HepG2 (cell line): ENCODE results near the gene CS. TPM values are rescaled to one million over a fixed set of nuclear protein-coding genes. Genes with fewer than 3 reads are reported as not detected.
A peak's percentile ranks its signal among the peaks of the same experiment; 100 is the strongest.

ENCODE experiments used
- CBX2 ChIP-seq, 2 experiments: fragments of 200-600 bp in 1 of 2; sonication (generic); formaldehyde crosslinking in 1 of 2; IDR thresholded peaks; 2 replicates each; pipeline versions ENCODE4 v1.7.0 to v1.8.1; 2018 to 2022; ENCODE audit warnings: low read depth in 2 of 2, low read length in 1 of 2, mild to moderate bottlenecking in 1 of 2, missing genetic modification reagents in 1 of 2
- CCDC6 ChIP-seq: sonication (generic); formaldehyde crosslinking; IDR thresholded peaks from 2 replicates; pipeline ENCODE4 v1.8.1; 2022; ENCODE audit warnings: mild to moderate bottlenecking, missing genetic modification reagents, moderate library complexity
- GABPA ChIP-seq, 2 experiments: IDR thresholded peaks; 2 replicates each; pipeline ENCODE4 v1.6.1; 2011 to 2016; ENCODE audit warnings: low read depth in 2 of 2, low read length in 1 of 2, missing biosample characterization in 1 of 2, missing genetic modification characterization in 1 of 2
- ONECUT2 ChIP-seq: sonication (generic); formaldehyde crosslinking; IDR thresholded peaks from 2 replicates; pipeline ENCODE4 v1.4.0; 2020; ENCODE audit warnings: missing genetic modification reagents
- PTBP1 ChIP-seq: fragments of 200-400 bp; formaldehyde crosslinking; IDR thresholded peaks from 2 replicates; pipeline ENCODE4 v1.6.1; 2018; ENCODE audit warnings: low read length, low read depth; ENCODE audit not compliant: poor library complexity, severe bottlenecking
- SOX5 ChIP-seq: IDR thresholded peaks from 2 replicates; pipeline ENCODE4 v1.6.1; 2016; ENCODE audit warnings: borderline replicate concordance
- YY1 ChIP-seq: IDR thresholded peaks from 2 replicates; pipeline ENCODE4 v1.6.1; 2011; ENCODE audit warnings: low read length, low read depth, moderate library complexity, mild to moderate bottlenecking; ENCODE audit not compliant: insufficient read depth, insufficient replicate concordance
- ZC3H4 ChIP-seq: sonication (generic); formaldehyde crosslinking; IDR thresholded peaks from 2 replicates; pipeline ENCODE4 v1.4.0; 2020; ENCODE audit warnings: missing genetic modification reagents, borderline replicate concordance
- ZFP36 ChIP-seq: fragments of 150-350 bp; IDR thresholded peaks from 2 replicates; pipeline ENCODE4 v1.6.1; 2018; ENCODE audit warnings: borderline replicate concordance, low read length, low read depth; ENCODE audit not compliant: partially characterized antibody
- ZNF10 ChIP-seq: sonication (generic); formaldehyde crosslinking; IDR thresholded peaks from 2 replicates; pipeline ENCODE4 v1.4.0; 2020; ENCODE audit warnings: mild to moderate bottlenecking, low read depth, missing genetic modification reagents, borderline replicate concordance
- ZNF180 ChIP-seq: sonication (generic); formaldehyde crosslinking; IDR thresholded peaks from 2 replicates; pipeline ENCODE4 v1.4.0; 2020; ENCODE audit warnings: low read depth, missing genetic modification reagents, borderline replicate concordance
- ZNF747 ChIP-seq: sonication (generic); formaldehyde crosslinking; IDR thresholded peaks from 2 replicates; pipeline ENCODE4 v1.8.1; 2023; ENCODE audit warnings: missing genetic modification reagents, mild to moderate bottlenecking, borderline replicate concordance
- ZNF788 ChIP-seq: sonication (generic); formaldehyde crosslinking; IDR thresholded peaks from 2 replicates; pipeline ENCODE4 v1.5.0; 2020; ENCODE audit warnings: mild to moderate bottlenecking, missing genetic modification reagents, borderline replicate concordance
- polyA plus RNA-seq, 8 experiments: library from polyadenylated mRNA; depleted of rRNA in 3 of 8; stranded (reverse) in 7 of 8; unstranded in 1 of 8; fragments of >200 nt; fragmentation: Illumina TruSeq in 4 of 8; extraction: Trizol in 4 of 8; gene quantifications; 2 replicates each; pipeline versions ENCODE4 v1.2.1 to v1.2.3, GENCODE V29; 2011 to 2016; ENCODE audit warnings: low read depth in 4 of 8, missing spikeins in 1 of 8, mixed read lengths in 1 of 8; ENCODE audit not compliant: insufficient read depth in 1 of 8
- total RNA-seq, 5 experiments: library from RNA; depleted of rRNA; stranded (reverse); fragments of >200 nt; fragmentation: Illumina TruSeq; extraction: Trizol; gene quantifications; 2 replicates each; pipeline ENCODE4 v1.2.3, GENCODE V29; 2016; ENCODE audit warnings: low read depth in 1 of 5
- TF ChIP-seq, protein P1 (sequence below): sonication (generic); formaldehyde crosslinking; IDR thresholded peaks from 2 replicates; pipeline ENCODE4 v1.4.0; 2020; ENCODE audit warnings: missing genetic modification reagents, borderline replicate concordance
- TF ChIP-seq, protein P2 (sequence below): sonication (generic); formaldehyde crosslinking; IDR thresholded peaks from 2 replicates; pipeline ENCODE4 v1.5.0; 2020; ENCODE audit warnings: missing genetic modification reagents
- TF ChIP-seq, protein P3 (sequence below): IDR thresholded peaks from 2 replicates; pipeline ENCODE4 v1.6.1; 2012; ENCODE audit warnings: inconsistent platforms
- TF ChIP-seq, protein P4 (sequence below): sonication (generic); formaldehyde crosslinking; IDR thresholded peaks from 2 replicates; pipeline ENCODE4 v1.9.0; 2021; ENCODE audit warnings: missing genetic modification reagents, borderline replicate concordance
- TF ChIP-seq, protein P5 (sequence below): sonication (generic); formaldehyde crosslinking; IDR thresholded peaks from 2 replicates; pipeline ENCODE4 v1.5.1; 2020; ENCODE audit warnings: mild to moderate bottlenecking, missing genetic modification reagents, moderate library complexity

Gene CS
- total and polyA plus RNA-seq, 2 of the 13 experiments (the other 11 are each of a cell fraction or from before 2014, with no cell fraction given): 173 to 175 TPM

DNA sequence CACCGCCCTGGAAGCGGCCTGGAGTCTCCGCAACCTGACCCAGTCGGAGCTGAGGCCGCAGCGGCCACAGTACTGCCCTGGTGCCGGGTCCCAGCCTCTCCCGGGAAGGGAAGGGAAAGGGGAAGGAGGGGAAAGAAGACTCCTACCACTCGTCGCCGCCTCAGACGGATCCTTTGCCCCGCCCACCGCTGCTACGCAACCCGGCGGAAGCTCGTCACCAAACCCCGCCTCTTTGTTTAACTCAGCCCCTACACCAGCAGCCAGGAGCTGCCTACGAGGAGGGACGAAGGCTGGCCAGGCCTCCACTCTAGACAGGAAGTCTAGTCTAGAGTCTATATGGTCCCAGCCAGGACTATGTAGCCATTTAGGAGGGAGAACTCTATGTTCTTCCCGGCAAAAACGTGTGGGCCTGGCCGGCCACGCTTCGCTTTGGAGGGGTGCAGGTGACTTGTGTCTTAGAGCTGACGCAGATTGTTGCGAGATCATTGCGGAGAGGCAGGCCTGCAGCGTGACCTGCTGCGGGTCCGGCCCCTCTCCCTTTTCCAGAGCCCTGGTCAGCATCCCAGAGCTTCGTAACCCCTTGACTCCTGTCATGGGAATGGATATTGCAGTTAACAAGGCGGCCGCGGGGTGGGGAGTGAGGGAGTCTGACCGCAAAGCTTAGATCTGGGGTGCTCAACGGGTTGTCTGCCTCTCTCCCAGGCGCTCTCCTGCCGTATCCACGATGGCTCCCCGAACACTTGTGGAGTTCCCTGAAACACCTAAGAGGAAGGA is 78.2 kb downstream of the CS start, which contains the start of gene RNF41 (continued):
- TF ChIP-seq, protein P1, sequence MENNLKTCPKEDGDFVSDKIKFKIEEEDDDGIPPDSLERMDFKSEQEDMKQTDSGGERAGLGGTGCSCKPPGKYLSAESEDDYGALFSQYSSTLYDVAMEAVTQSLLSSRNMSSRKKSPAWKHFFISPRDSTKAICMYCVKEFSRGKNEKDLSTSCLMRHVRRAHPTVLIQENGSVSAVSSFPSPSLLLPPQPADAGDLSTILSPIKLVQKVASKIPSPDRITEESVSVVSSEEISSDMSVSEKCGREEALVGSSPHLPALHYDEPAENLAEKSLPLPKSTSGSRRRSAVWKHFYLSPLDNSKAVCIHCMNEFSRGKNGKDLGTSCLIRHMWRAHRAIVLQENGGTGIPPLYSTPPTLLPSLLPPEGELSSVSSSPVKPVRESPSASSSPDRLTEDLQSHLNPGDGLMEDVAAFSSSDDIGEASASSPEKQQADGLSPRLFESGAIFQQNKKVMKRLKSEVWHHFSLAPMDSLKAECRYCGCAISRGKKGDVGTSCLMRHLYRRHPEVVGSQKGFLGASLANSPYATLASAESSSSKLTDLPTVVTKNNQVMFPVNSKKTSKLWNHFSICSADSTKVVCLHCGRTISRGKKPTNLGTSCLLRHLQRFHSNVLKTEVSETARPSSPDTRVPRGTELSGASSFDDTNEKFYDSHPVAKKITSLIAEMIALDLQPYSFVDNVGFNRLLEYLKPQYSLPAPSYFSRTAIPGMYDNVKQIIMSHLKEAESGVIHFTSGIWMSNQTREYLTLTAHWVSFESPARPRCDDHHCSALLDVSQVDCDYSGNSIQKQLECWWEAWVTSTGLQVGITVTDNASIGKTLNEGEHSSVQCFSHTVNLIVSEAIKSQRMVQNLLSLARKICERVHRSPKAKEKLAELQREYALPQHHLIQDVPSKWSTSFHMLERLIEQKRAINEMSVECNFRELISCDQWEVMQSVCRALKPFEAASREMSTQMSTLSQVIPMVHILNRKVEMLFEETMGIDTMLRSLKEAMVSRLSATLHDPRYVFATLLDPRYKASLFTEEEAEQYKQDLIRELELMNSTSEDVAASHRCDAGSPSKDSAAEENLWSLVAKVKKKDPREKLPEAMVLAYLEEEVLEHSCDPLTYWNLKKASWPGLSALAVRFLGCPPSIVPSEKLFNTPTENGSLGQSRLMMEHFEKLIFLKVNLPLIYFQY (CRISPR knock-in tag): peak; percentile 72
- TF ChIP-seq ZNF10 (no peak), ZFP36 (no peak), ZNF180 (CRISPR knock-in tag) (no peak), CCDC6 (CRISPR knock-in tag) (no peak; the same call in 1 of the 2 replicates), ZNF788 (CRISPR knock-in tag) (no peak), PTBP1 (no peak), ZC3H4 (CRISPR knock-in tag) (no peak), GABPA (IDR thresholded peaks at IDR 0.05; ENCODE audit: low read depth, low read length) (peak; percentile 66), GABPA (CRISPR knock-in tag; IDR thresholded peaks at IDR 0.05; ENCODE audit: low read depth) (peak; percentile 93), SOX5 (CRISPR knock-in tag) (peak; percentile 56; the same call in 1 of the 2 replicates), ONECUT2 (CRISPR knock-in tag) (no peak), ZNF747 (0 out of 2 replicates have a peak, but pooled peaks have one; percentile 27), CBX2 (IDR thresholded peaks at IDR 0.05; ENCODE audit: low read depth, low read length) (no peak), CBX2 (CRISPR knock-in tag; IDR thresholded peaks at IDR 0.05; ENCODE audit: low read depth) (no peak), YY1 (peak; percentile 45)
- TF ChIP-seq, protein P2, sequence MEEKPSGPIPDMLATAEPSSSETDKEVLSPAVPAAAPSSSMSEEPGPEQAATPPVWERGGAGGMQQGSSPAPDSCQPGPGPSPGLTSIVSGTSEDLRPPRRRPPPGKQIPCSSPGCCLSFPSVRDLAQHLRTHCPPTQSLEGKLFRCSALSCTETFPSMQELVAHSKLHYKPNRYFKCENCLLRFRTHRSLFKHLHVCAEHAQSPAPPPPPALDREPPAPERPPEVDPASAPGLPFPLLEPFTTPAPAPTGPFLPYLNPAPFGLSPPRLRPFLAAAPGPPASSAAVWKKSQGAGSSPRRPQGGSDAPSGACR (CRISPR knock-in tag): 0 out of 2 replicates have a peak, but pooled peaks have one; percentile 20
- TF ChIP-seq, protein P3, sequence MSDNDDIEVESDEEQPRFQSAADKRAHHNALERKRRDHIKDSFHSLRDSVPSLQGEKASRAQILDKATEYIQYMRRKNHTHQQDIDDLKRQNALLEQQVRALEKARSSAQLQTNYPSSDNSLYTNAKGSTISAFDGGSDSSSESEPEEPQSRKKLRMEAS: 0 out of 2 replicates have a peak, but pooled peaks have one; percentile 42
- TF ChIP-seq, protein P4, sequence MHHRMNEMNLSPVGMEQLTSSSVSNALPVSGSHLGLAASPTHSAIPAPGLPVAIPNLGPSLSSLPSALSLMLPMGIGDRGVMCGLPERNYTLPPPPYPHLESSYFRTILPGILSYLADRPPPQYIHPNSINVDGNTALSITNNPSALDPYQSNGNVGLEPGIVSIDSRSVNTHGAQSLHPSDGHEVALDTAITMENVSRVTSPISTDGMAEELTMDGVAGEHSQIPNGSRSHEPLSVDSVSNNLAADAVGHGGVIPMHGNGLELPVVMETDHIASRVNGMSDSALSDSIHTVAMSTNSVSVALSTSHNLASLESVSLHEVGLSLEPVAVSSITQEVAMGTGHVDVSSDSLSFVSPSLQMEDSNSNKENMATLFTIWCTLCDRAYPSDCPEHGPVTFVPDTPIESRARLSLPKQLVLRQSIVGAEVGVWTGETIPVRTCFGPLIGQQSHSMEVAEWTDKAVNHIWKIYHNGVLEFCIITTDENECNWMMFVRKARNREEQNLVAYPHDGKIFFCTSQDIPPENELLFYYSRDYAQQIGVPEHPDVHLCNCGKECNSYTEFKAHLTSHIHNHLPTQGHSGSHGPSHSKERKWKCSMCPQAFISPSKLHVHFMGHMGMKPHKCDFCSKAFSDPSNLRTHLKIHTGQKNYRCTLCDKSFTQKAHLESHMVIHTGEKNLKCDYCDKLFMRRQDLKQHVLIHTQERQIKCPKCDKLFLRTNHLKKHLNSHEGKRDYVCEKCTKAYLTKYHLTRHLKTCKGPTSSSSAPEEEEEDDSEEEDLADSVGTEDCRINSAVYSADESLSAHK (CRISPR knock-in tag): no peak
- TF ChIP-seq, protein P5, sequence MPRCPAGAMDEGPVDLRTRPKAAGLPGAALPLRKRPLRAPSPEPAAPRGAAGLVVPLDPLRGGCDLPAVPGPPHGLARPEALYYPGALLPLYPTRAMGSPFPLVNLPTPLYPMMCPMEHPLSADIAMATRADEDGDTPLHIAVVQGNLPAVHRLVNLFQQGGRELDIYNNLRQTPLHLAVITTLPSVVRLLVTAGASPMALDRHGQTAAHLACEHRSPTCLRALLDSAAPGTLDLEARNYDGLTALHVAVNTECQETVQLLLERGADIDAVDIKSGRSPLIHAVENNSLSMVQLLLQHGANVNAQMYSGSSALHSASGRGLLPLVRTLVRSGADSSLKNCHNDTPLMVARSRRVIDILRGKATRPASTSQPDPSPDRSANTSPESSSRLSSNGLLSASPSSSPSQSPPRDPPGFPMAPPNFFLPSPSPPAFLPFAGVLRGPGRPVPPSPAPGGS (CRISPR knock-in tag): peak; percentile 61; the same call in 1 of the 2 replicates
